ENCODE results near the gene CCDC107. TPM values are rescaled to one million over a fixed set of nuclear protein-coding genes. Genes with fewer than 3 reads are reported as not detected.

CCDC107 gene
- total RNA-seq, 1 experiment from 2014 or later = 12.0 TPM

DNA sequence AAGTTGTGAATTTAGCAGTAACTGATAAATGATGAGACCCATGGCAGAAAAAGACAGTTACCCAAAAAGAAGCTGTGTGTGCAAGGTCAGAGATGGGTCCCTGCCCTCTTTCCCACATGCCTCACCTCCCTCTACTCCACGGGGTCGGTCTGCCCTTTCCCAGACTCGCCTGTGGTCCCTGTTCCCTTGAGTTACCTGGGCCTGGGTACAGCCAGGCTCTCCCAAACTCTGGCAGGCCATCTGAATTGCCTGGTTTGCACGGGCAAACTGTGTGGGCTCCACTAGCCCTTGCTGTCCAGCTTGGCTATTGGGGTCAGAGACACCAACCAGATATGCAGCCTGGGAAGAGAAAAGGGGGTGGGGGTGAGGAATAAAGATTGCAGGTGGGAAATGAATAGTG is 50.1 kb downstream of the CCDC107 start:
- DNase-seq = no peak
- Histone ChIP-seq H3K4me2 (ENCODE audit: insufficient read depth, insufficient read length, low read length) (no peak overlapping the region), H2BK5ac (ENCODE audit: insufficient read length, low read length) (no peak overlapping the region), H2BK15ac (ENCODE audit: low read depth, low read length) (no peak overlapping the region), H4K20me1 (ENCODE audit: control insufficient read depth, insufficient read depth, insufficient read length) (no peaks in the 10 kb centered on the region), H2BK20ac (ENCODE audit: low read depth, low read length, poor library complexity, severe bottlenecking) (no peak overlapping the region), H4K91ac (ENCODE audit: insufficient read length, low read depth, low read length) (no peak overlapping the region), H4K8ac (replicated peaks; ENCODE audit: insufficient read length, low read depth, low read length) (no peak overlapping the region), H3K4ac (ENCODE audit: low read depth, low read length) (no peak overlapping the region), H4K5ac (ENCODE audit: insufficient read length, low read depth, low read length) (no peak overlapping the region), H3K9ac (ENCODE audit: extremely low read depth, insufficient read length, low read length) (no peak overlapping the region), H2BK12ac (ENCODE audit: insufficient read length, low read depth, low read length) (no peak overlapping the region), H3K79me2 (ENCODE audit: insufficient read depth, low read length) (no peaks in the 10 kb centered on the region), H3K9me3 (ENCODE audit: control insufficient read depth, low read depth, low read length) (no peaks in the 10 kb centered on the region), H3K56ac (ENCODE audit: insufficient read length, low read depth, low read length) (no peak overlapping the region), H2AFZ (ENCODE audit: low read length) (no peak overlapping the region), H3K79me1 (ENCODE audit: insufficient read depth, low read depth, low read length, poor library complexity, severe bottlenecking) (no peaks in the 10 kb centered on the region), H3K4me1 (ENCODE audit: insufficient read depth, low read length) (no peaks in the 10 kb centered on the region), H2AK5ac (ENCODE audit: insufficient read length, low read length) (no peak overlapping the region), H3K14ac (ENCODE audit: insufficient read depth, low read length) (no peak overlapping the region), H3K27me3 (ENCODE audit: insufficient read depth, low read length) (no peaks in the 10 kb centered on the region), H2BK120ac (ENCODE audit: low read depth, low read length, poor library complexity, severe bottlenecking) (no peak overlapping the region), H3K18ac (ENCODE audit: insufficient read length, low read depth, low read length) (no peak overlapping the region), H3T11ph (ENCODE audit: low read length) (no peak overlapping the region), H3K27ac (ENCODE audit: insufficient read length, low read depth, low read length) (no peak overlapping the region), H3K23me2 (ENCODE audit: insufficient read length, low read depth, low read length, poor library complexity, severe bottlenecking) (no peaks in the 10 kb centered on the region), H3K23ac (ENCODE audit: insufficient read length, low read depth, low read length) (no peak overlapping the region)
- no peaks in the 10 kb centered on the region for H3K27me3 Mint-ChIP-seq (ENCODE audit: low read depth)
- H3K4me1 Mint-ChIP-seq = no peaks in the 10 kb centered on the region
- H3K4me3 Mint-ChIP-seq = no peak overlapping the region
- H3K9me3 Mint-ChIP-seq = no peaks in the 10 kb centered on the region
- peak overlapping the region in 1 of 3 experiments; percentile 73; a peak in 2 of 7 replicates for H3K27ac Mint-ChIP-seq
- no CpG with 5 or more reads among the region's 4 CpGs for WGBS (ENCODE audit: extremely low coverage, insufficient read length, low lambda C conversion rate)
- H3K36me3 Mint-ChIP-seq (ENCODE audit: insufficient read depth in 1 of 3, low read depth in 3 of 3) = peaks cover 30 to 84% (median 58%) of the 10 kb centered on the region in 3 experiments
- TF ChIP-seq, protein P1, sequence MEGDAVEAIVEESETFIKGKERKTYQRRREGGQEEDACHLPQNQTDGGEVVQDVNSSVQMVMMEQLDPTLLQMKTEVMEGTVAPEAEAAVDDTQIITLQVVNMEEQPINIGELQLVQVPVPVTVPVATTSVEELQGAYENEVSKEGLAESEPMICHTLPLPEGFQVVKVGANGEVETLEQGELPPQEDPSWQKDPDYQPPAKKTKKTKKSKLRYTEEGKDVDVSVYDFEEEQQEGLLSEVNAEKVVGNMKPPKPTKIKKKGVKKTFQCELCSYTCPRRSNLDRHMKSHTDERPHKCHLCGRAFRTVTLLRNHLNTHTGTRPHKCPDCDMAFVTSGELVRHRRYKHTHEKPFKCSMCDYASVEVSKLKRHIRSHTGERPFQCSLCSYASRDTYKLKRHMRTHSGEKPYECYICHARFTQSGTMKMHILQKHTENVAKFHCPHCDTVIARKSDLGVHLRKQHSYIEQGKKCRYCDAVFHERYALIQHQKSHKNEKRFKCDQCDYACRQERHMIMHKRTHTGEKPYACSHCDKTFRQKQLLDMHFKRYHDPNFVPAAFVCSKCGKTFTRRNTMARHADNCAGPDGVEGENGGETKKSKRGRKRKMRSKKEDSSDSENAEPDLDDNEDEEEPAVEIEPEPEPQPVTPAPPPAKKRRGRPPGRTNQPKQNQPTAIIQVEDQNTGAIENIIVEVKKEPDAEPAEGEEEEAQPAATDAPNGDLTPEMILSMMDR (conservative IDR thresholded peaks at IDR 0.05) = no peak

Measured in H9 (cell line).